Spleen (tissue), 7 donors: ENCODE results near the gene SELENOW.

Experiments used
- CTCF ChIP-seq, 11 experiments: fragments of 200-600 bp in 7 of 11; fragments of 450-650 bp in 4 of 11; sonication (generic) in 4 of 11; IDR thresholded peaks in 8 of 11; conservative IDR thresholded peaks in 3 of 11; 1 replicate in 7 of 11; 2 replicates in 4 of 11; pipeline versions ENCODE4 v1.4.0 to v1.8.0; 2016 to 2021; ENCODE audit warnings: antibody characterized with exemption in 11 of 11, inconsistent platforms in 4 of 11, mild to moderate bottlenecking in 1 of 11
- POLR2A ChIP-seq, 3 donors: fragments of 450-650 bp; IDR thresholded peaks; one replicate each; pipeline ENCODE4 v1.5.1; 2017; ENCODE audit warnings: antibody characterized with exemption in 3 of 3, mild to moderate bottlenecking in 1 of 3
- donor health status: DM: no; HTN: no; CAD: no; lungs with moderate emphysema.
- donor health status: DM: no; HTN: no; CAD: no.
- donor health status: DM: no; HTN: no; CAD: no.

- TF ChIP-seq CTCF (IDR thresholded peaks at IDR 0.05 in 8 of 11, conservative IDR thresholded peaks at IDR 0.05 in 3 of 11) (no peak), POLR2A (IDR thresholded peaks at IDR 0.05) (no peak)
Observed at GRCh38 chr19:47819858-47820257, 41.4 kb downstream of the SELENOW start.
